GM23338 (cell line): ENCODE measurements around the gene DCHS1.

Experiments
- EZH2phosphoT487 ChIP-seq: fragments of 200-600 bp; sonication (generic); IDR thresholded peaks from one replicate; pipeline ENCODE4 v1.8.1; 2018; ENCODE audit warnings: antibody characterized with exemption; ENCODE audit not compliant: unreplicated experiment
- POLR2AphosphoS5 ChIP-seq: IDR thresholded peaks from 2 replicates; pipeline ENCODE4 v1.6.1; 2016; ENCODE audit warnings: antibody characterized with exemption, low read depth
- TF ChIP-seq, protein P1 (sequence below), 2 experiments: fragments of 200-600 bp in 1 of 2; sonication (generic) in 1 of 2; conservative IDR thresholded peaks; 2 replicates each; pipeline versions ENCODE4 v1.5.1 to v1.6.1; 2016 to 2017; ENCODE audit warnings: antibody characterized with exemption in 2 of 2, low read depth in 2 of 2, mild to moderate bottlenecking in 2 of 2, moderate library complexity in 1 of 2

DNA sequence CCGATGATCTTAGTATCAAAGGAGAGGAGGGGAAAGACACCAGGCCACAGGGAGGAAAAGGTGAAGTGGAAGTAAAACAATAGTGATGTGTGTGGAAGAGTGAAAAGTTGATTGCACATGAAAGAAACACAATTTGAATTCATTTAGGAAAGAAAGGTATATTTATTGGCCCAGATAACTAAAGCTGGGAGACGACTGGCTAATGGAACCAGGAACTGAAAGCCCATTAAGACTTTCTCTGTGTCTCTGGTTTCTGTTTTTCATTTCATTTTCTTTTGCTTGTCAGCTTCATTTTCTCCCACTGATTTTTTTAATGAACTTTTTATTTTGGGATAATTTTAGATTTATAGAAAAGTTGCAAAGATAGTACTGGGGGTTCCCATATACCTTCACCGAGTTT, 5.1 kb upstream of the DCHS1 start:
- TF ChIP-seq, protein P1, sequence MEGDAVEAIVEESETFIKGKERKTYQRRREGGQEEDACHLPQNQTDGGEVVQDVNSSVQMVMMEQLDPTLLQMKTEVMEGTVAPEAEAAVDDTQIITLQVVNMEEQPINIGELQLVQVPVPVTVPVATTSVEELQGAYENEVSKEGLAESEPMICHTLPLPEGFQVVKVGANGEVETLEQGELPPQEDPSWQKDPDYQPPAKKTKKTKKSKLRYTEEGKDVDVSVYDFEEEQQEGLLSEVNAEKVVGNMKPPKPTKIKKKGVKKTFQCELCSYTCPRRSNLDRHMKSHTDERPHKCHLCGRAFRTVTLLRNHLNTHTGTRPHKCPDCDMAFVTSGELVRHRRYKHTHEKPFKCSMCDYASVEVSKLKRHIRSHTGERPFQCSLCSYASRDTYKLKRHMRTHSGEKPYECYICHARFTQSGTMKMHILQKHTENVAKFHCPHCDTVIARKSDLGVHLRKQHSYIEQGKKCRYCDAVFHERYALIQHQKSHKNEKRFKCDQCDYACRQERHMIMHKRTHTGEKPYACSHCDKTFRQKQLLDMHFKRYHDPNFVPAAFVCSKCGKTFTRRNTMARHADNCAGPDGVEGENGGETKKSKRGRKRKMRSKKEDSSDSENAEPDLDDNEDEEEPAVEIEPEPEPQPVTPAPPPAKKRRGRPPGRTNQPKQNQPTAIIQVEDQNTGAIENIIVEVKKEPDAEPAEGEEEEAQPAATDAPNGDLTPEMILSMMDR (conservative IDR thresholded peaks at IDR 0.05; ENCODE audit: low read depth in 2 of 2) = no peak
- TF ChIP-seq POLR2AphosphoS5 (no peak), EZH2phosphoT487 (no peak)
